Right lobe of liver (tissue), 6 donors: ENCODE results near the gene PPP5C. TPM values are rescaled to one million over a fixed set of nuclear protein-coding genes. Genes with fewer than 3 reads are reported as not detected.
"Not testable (repeated sequence)": the region's sequence is repeated elsewhere in the genome, so short reads cannot be mapped to it uniquely, and the experiment has no call there.

Experiments
- ATAC-seq, 4 donors: fragments of 200-7000 bp; cut with Tn5 transposase; one replicate each; pipeline ENCODE4 v1.9.1; 2020; ENCODE audit warnings: mild to moderate bottlenecking in 4 of 4, moderate library complexity in 4 of 4
- DNase-seq, 3 donors: peaks; one replicate each; pipeline ENCODE4 v3.0.0-alpha.2; 2020
- H3K27ac ChIP-seq, 3 donors: fragments of 200-600 bp; one replicate each; pipeline ENCODE4 v1.8.0; 2022
- H3K27me3 ChIP-seq, 2 donors: fragments of 200-600 bp; one replicate each; pipeline ENCODE4 v1.8.0; 2022
- H3K36me3 ChIP-seq, 4 donors: fragments of 200-600 bp; sonication (generic) in 1 of 4; one replicate each; pipeline versions ENCODE4 v1.5.1 to v1.8.0; 2017 to 2022; ENCODE audit warnings: control low read depth in 1 of 4
- H3K4me1 ChIP-seq, 4 donors: fragments of 200-600 bp; sonication (generic) in 1 of 4; one replicate each; pipeline versions ENCODE4 v1.5.1 to v1.8.0; 2017 to 2022; ENCODE audit warnings: control low read depth in 1 of 4
- H3K4me3 ChIP-seq, 3 donors: fragments of 200-600 bp; one replicate each; pipeline ENCODE4 v1.8.0; 2022
- H3K9me3 ChIP-seq, 4 donors: fragments of 200-600 bp; sonication (generic) in 1 of 4; one replicate each; pipeline versions ENCODE4 v1.5.1 to v1.8.0; 2017 to 2022; ENCODE audit warnings: control low read depth in 1 of 4
- CTCF ChIP-seq, 4 donors: fragments of 200-600 bp in 3 of 4; fragments of 450-650 bp in 1 of 4; IDR thresholded peaks; one replicate each; pipeline versions ENCODE4 v1.5.1 to v1.8.0; 2016 to 2022; ENCODE audit warnings: antibody characterized with exemption in 4 of 4, mild to moderate bottlenecking in 2 of 4
- POLR2A ChIP-seq: fragments of 450-650 bp; IDR thresholded peaks from one replicate; pipeline ENCODE4 v1.6.1; 2017; ENCODE audit warnings: antibody characterized with exemption, mild to moderate bottlenecking
- WGBS: methylation state at CpG from one replicate; pipeline ENCODE4 v1.1.6; 2018; ENCODE audit warnings: low coverage, low lambda C conversion rate; ENCODE audit not compliant: insufficient coverage; ENCODE audit errors: missing lambda C conversion rate; 5-methylcytosine and 5-hydroxymethylcytosine counted together
- intact Hi-C, 2 donors: fragments of 100-400 bp; cut with DNase I; formaldehyde crosslinking; loops; one replicate each; pipeline versions ENCODE4 v1.11.2 to v1.14.1; 2022
- total RNA-seq, 6 experiments: library from RNA; depleted of rRNA in 2 of 6; stranded (reverse); fragments of >200 nt in 2 of 6; fragmentation: NEBNext Ultra II Directional in 3 of 6; extraction: Animal tissue kit (Norgen Biotek cat#: 25700) in 3 of 6; gene quantifications; one replicate each; pipeline versions ENCODE4 v1.1.0 to v1.2.4, GENCODE V29; 2016 to 2023
- donor health status: DM: no; HTN: yes; CAD: no.
- donor health status: DM: no; HTN: no; CAD: no.
- donor health status: DM: no; HTN: no; CAD: no.
- donor health status: DM: no; HTN: yes; CAD: no.
- donor health status: DM: no; HTN: yes; CAD: no.

The PPP5C gene
- total RNA-seq, 6 experiments from 2014 or later = 23.9 to 47.8 (median 36.0) TPM

GRCh38 chr19:46319613-46320012 is 27.3 kb upstream of the PPP5C start:
- no peak for DNase-seq
- H3K4me1 ChIP-seq = peaks cover 0 to 7% (median 0%) of the 10 kb centered on the region in 4 donors
- 83% methylated on average over 6 of the region's 6 CpGs for WGBS
- H3K36me3 ChIP-seq = no peaks in the 10 kb centered on the region
- no peak overlapping the region for H3K4me3 ChIP-seq
- no peak for ATAC-seq
- no peaks in the 10 kb centered on the region for H3K9me3 ChIP-seq
- no peaks in the 10 kb centered on the region for H3K27me3 ChIP-seq
- no peak for TF ChIP-seq POLR2A
- TF ChIP-seq CTCF (IDR thresholded peaks at IDR 0.05) = no peak
- H3K27ac ChIP-seq = no peak overlapping the region
- intact Hi-C loops = no loop called here

GRCh38 chr19:46320559-46320958 is 26.3 kb upstream of the PPP5C start:
- H3K36me3 ChIP-seq = no peaks in the 10 kb centered on the region
- ATAC-seq (peak in 1 of 4 donors; percentile 23), DNase-seq (no peak)
- no peaks in the 10 kb centered on the region for H3K27me3 ChIP-seq
- H3K27ac ChIP-seq = no peak overlapping the region
- no peaks in the 10 kb centered on the region for H3K9me3 ChIP-seq
- no peak overlapping the region for H3K4me3 ChIP-seq
- TF ChIP-seq CTCF (IDR thresholded peaks at IDR 0.05) (no peak), POLR2A (no peak)
- WGBS = 95% methylated on average over 3 of the region's 5 CpGs
- intact Hi-C loops = no loop called here
- peaks cover 0 to 7% (median 0%) of the 10 kb centered on the region in 4 donors for H3K4me1 ChIP-seq

GRCh38 chr19:46321653-46322052 is 25.2 kb upstream of the PPP5C start:
- DNase-seq (no peak), ATAC-seq (no peak)
- intact Hi-C loops = no loop called here
- Histone ChIP-seq H3K27ac (no peak overlapping the region), H3K9me3 (peaks cover 0 to 2% (median 0%) of the 10 kb centered on the region in 4 donors), H3K27me3 (no peaks in the 10 kb centered on the region), H3K4me1 (peaks cover 0 to 7% (median 0%) of the 10 kb centered on the region in 4 donors), H3K36me3 (no peaks in the 10 kb centered on the region), H3K4me3 (no peak overlapping the region)
- TF ChIP-seq CTCF (IDR thresholded peaks at IDR 0.05) = no peak
- TF ChIP-seq POLR2A = no peak
- WGBS = no CpG with 5 or more reads among the region's 12 CpGs

- H3K27ac ChIP-seq, H3K4me3 ChIP-seq, DNase-seq, H3K27me3 ChIP-seq, H3K9me3 ChIP-seq, H3K4me1 ChIP-seq, ATAC-seq, H3K36me3 ChIP-seq, intact Hi-C loops: not testable (repeated sequence)
- 89% methylated on average over 7 of the region's 9 CpGs for WGBS
Observed at GRCh38 chr19:46323227-46323626, 23.7 kb upstream of the PPP5C start.

- 67% methylated on average over 3 of the region's 3 CpGs for WGBS
- Histone ChIP-seq H3K27me3 (no peaks in the 10 kb centered on the region), H3K36me3 (peaks cover 0 to 5% (median 0%) of the 10 kb centered on the region in 4 donors), H3K4me3 (no peak overlapping the region), H3K27ac (no peak overlapping the region), H3K9me3 (peaks cover 0 to 3% (median 3%) of the 10 kb centered on the region in 4 donors), H3K4me1 (peaks cover 0 to 7% (median 0%) of the 10 kb centered on the region in 4 donors)
- no peak for TF ChIP-seq POLR2A
- no peak for TF ChIP-seq CTCF (IDR thresholded peaks at IDR 0.05)
- intact Hi-C loops = no loop called here
- ATAC-seq (no peak), DNase-seq (no peak)
Observed at GRCh38 chr19:46324277-46324676, 22.6 kb upstream of the PPP5C start.
